Measurements from ENCODE around the gene GZF1.

GZF1 gene

DNA sequence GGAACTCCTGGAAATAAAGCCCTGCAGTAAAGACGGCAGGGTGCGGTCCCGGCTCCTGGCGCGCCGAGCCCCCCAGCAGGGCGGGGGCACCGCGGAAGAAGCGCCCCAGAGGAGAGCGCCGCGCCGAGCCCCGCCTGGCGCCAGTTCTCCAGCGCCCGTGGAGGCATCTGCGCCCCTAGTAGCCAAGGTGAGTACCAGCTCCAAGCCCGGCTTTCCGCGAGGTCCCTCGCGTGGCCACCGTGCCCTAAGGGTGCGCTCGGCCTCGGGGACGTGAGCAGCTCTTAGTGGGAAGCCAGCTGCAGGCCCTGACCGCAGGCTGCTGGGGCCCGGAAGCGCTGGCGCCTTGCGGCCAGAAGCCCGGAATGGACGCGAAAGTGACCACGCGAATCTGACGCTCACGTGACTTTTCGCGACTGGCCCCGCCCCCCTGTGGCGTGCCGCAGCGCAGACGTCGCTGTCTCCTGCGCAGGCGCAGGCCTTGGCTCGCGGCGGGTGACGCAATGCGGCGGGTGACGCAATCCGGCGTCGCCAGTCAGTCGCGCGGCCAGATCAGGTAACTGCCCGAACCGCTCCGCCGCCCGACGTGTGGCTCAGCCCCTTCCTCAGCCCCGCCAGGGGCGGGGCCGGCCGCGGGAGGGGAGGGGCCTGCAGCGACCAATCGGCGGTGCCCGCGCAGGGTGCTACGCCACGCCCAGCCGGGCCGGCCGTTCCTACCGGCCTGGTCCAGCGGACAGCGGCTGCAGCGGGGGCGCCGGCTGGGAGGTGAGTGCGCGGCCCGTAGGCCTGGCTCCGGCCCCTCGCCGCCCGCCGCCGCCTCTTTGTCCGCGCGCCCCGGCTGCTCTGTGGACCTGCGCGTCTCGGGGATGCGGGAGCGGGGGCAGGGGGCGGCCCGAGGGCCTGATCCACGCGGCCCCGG lies at the start of gene GZF1:
Gene GZF1 (plus strand): TSS at position 707 of the 916 bp plus-strand sequence. CDS start 2,202 bp downstream, outside the sequence.
- H3K4me3 ChIP-seq (ENCODE audit: low read depth, low read length): peak within 1 kb of the TSS; percentile 62
- peak; percentile 99 for DNase-seq (ENCODE audit: low read depth)
- TF ChIP-seq, protein P1, sequence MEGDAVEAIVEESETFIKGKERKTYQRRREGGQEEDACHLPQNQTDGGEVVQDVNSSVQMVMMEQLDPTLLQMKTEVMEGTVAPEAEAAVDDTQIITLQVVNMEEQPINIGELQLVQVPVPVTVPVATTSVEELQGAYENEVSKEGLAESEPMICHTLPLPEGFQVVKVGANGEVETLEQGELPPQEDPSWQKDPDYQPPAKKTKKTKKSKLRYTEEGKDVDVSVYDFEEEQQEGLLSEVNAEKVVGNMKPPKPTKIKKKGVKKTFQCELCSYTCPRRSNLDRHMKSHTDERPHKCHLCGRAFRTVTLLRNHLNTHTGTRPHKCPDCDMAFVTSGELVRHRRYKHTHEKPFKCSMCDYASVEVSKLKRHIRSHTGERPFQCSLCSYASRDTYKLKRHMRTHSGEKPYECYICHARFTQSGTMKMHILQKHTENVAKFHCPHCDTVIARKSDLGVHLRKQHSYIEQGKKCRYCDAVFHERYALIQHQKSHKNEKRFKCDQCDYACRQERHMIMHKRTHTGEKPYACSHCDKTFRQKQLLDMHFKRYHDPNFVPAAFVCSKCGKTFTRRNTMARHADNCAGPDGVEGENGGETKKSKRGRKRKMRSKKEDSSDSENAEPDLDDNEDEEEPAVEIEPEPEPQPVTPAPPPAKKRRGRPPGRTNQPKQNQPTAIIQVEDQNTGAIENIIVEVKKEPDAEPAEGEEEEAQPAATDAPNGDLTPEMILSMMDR (IDR thresholded peaks at IDR 0.05; ENCODE audit: insufficient read depth, low read depth, low read length, missing control alignments): no peak

DNA sequence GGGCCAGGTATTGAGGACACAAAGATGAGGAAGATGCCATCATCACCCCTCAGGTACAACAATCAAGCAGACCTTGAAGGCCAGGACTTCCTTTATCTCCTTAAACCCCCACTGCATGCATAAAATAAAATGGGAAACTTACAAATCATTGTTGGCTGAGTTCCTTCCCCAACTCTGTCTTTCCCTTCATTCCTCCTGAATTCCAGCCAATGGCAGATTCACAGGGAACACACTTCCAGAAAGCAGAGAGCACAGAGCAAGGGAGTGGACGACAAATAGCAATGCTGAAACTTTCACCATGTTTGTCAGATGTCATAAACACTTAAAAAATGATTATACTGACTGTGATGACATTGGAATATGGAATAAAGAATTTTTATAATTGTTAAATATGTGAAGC lies 48.7 kb upstream of the GZF1 start:
- TF ChIP-seq, protein P1 (IDR thresholded peaks at IDR 0.05; ENCODE audit: insufficient read depth, low read depth, low read length, missing control alignments): no peak
- no peak for DNase-seq (ENCODE audit: low read depth)
- no peak overlapping the region for H3K4me3 ChIP-seq (ENCODE audit: low read depth, low read length)

DNA sequence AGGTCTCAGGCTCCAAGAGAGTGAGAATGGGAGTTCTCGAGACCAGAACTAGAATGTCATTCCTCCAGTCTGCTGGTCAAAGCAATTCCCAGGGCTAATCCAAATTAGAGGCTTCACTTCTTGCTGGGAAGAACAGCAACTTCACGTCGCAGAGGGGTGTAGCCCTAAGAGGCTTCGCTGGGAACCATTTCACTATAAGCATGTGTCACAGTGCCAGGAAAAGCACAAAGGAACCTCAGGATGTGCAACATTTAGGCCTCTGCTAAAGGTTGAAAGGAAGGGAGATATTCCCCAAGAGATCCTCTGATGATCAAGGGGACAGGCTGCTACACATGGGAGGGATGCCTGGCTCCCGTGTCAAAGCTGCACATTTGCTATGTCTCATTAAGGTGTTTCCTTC lies 47.3 kb upstream of the GZF1 start:
- no peak for DNase-seq (ENCODE audit: low read depth)
- no peak overlapping the region for H3K4me3 ChIP-seq (ENCODE audit: low read depth, low read length)
- TF ChIP-seq, protein P1 (IDR thresholded peaks at IDR 0.05; ENCODE audit: insufficient read depth, low read depth, low read length, missing control alignments): no peak

DNA sequence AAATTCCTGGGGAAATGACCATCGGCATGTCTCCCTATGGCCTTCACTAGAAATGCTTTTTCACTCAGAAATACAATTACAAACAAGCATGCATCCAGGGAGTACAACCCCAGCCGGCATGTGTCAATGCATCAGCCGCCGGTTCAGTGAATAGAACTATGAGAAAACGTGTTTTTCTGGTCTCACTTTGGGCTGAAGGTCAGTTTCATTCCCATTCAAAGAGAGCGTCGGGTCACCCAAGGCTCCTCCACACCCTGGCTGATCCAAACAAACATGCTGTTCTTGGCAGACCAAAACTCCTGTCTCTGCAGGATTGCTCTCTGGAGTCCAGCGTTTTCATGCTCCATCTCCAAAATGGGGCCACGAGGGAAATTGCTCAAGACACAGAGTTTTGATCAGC lies 46.9 kb upstream of the GZF1 start:
- H3K4me3 ChIP-seq (ENCODE audit: low read depth, low read length): no peak overlapping the region
- TF ChIP-seq, protein P1 (IDR thresholded peaks at IDR 0.05; ENCODE audit: insufficient read depth, low read depth, low read length, missing control alignments): no peak
- no peak for DNase-seq (ENCODE audit: low read depth)

DNA sequence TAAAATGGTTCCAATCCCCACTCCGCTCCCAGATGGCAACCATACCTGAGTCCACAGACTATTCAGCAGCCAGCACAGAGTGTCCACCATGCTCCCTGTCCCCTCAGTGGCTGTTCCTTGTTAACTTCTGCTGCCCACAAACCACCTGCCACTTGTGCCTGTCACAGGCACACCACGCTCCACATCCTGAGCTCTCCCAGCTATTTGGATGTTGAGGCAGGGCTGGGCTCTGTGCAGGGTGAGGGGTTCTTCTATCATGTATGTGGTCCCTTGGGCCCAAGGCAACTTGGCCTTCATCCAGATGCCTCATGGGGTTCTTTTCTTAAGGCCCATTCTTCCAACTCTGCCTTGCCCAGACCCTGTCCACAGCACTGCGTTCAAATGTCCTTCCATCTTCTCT lies 45.4 kb upstream of the GZF1 start:
- TF ChIP-seq, protein P1 (IDR thresholded peaks at IDR 0.05; ENCODE audit: insufficient read depth, low read depth, low read length, missing control alignments): no peak
- no peak for DNase-seq (ENCODE audit: low read depth)
- no peak overlapping the region for H3K4me3 ChIP-seq (ENCODE audit: low read depth, low read length)

DNA sequence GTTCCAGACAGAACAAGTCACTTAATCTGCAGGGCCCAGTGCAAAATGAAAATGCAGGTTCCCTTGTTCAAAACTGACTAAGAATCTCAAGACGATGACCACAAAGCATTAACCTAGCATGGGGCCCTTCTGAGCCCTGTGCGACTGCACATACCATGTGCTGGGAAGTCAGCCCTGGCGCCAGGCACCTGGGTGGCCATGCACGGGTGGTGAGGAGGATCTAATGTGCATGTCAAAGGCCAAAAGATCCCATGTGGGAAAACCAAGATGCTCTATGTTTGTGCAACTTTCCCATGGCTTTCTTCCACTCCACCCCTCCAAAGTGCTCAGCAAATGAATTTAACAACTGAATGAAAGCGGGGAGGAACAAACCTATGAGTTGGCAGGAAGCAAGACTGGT lies 44.9 kb upstream of the GZF1 start:
- TF ChIP-seq, protein P1 (IDR thresholded peaks at IDR 0.05; ENCODE audit: insufficient read depth, low read depth, low read length, missing control alignments): no peak
- DNase-seq (ENCODE audit: low read depth): no peak
- no peak overlapping the region for H3K4me3 ChIP-seq (ENCODE audit: low read depth, low read length)
